Karpas-422 (cell line): ENCODE measurements around the gene OR51I1. TPM values are rescaled to one million over a fixed set of nuclear protein-coding genes. Genes with fewer than 3 reads are reported as not detected.

Experiments used
- DNase-seq: peaks from one replicate; pipeline ENCODE4 v3.0.0-alpha.2; 2015
- H2AFZ ChIP-seq: fragments of 200-600 bp; sonication (generic); 2 replicates; pipeline ENCODE4 v1.6.1; 2014; ENCODE audit warnings: antibody characterized with exemption, low read length, mixed read lengths
- H3K27ac ChIP-seq: fragments of 200-600 bp; sonication (generic); 2 replicates; pipeline ENCODE4 v1.5.1; 2014; ENCODE audit warnings: mild to moderate bottlenecking, low read length, moderate library complexity
- H3K27me3 ChIP-seq: fragments of 200-600 bp; sonication (generic); 2 replicates; pipeline ENCODE4 v1.6.1; 2014; ENCODE audit warnings: low read length, mixed read lengths
- H3K36me3 ChIP-seq: fragments of 200-600 bp; sonication (generic); 2 replicates; pipeline ENCODE4 v1.6.1; 2014; ENCODE audit warnings: low read length, mixed read lengths; ENCODE audit not compliant: insufficient read depth
- H3K4me1 ChIP-seq: fragments of 200-600 bp; sonication (generic); 2 replicates; pipeline ENCODE4 v1.6.1; 2014; ENCODE audit warnings: mild to moderate bottlenecking, low read length, mixed read lengths
- H3K4me2 ChIP-seq: fragments of 200-600 bp; sonication (generic); 2 replicates; pipeline ENCODE4 v1.6.1; 2014; ENCODE audit warnings: low read length, low read depth, mild to moderate bottlenecking; ENCODE audit not compliant: poor library complexity, severe bottlenecking
- H3K4me3 ChIP-seq: fragments of 200-600 bp; sonication (generic); 2 replicates; pipeline ENCODE4 v1.5.1; 2014; ENCODE audit warnings: mild to moderate bottlenecking, antibody characterized with exemption, low read length, mixed read lengths
- H3K79me2 ChIP-seq: fragments of 200-600 bp; sonication (generic); 2 replicates; pipeline ENCODE4 v1.6.1; 2014; ENCODE audit warnings: mild to moderate bottlenecking, low read length, mixed read lengths
- H3K9ac ChIP-seq: fragments of 200-600 bp; sonication (generic); 2 replicates; pipeline ENCODE4 v1.6.0; 2014; ENCODE audit warnings: low read length
- H3K9me2 ChIP-seq: fragments of 200-600 bp; sonication (generic), shearing (Covaris generic); replicated peaks from 2 replicates; pipeline ENCODE4 v1.6.0; 2014; ENCODE audit warnings: mild to moderate bottlenecking, low read length, moderate library complexity; ENCODE audit not compliant: insufficient read depth
- H3K9me3 ChIP-seq: fragments of 300-700, 200-600 bp; sonication (generic); 2 replicates; pipeline ENCODE4 v1.6.1; 2014; ENCODE audit warnings: low read length, mixed read lengths
- H4K20me1 ChIP-seq: fragments of 200-600 bp; sonication (generic); 2 replicates; pipeline ENCODE4 v1.6.1; 2014; ENCODE audit warnings: mild to moderate bottlenecking, antibody characterized with exemption, low read length, low read depth; ENCODE audit not compliant: insufficient read depth
- total RNA-seq: library from RNA; depleted of rRNA; stranded (reverse); fragments of >200 nt; shearing (Covaris generic); gene quantifications from 2 replicates; pipeline ENCODE4 v1.2.3, GENCODE V29; 2014; ENCODE audit warnings: low replicate concordance; rRNA removed

Gene OR51I1, protein sequence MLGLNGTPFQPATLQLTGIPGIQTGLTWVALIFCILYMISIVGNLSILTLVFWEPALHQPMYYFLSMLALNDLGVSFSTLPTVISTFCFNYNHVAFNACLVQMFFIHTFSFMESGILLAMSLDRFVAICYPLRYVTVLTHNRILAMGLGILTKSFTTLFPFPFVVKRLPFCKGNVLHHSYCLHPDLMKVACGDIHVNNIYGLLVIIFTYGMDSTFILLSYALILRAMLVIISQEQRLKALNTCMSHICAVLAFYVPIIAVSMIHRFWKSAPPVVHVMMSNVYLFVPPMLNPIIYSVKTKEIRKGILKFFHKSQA
- total RNA-seq = not detected in 2 replicates

DNA sequence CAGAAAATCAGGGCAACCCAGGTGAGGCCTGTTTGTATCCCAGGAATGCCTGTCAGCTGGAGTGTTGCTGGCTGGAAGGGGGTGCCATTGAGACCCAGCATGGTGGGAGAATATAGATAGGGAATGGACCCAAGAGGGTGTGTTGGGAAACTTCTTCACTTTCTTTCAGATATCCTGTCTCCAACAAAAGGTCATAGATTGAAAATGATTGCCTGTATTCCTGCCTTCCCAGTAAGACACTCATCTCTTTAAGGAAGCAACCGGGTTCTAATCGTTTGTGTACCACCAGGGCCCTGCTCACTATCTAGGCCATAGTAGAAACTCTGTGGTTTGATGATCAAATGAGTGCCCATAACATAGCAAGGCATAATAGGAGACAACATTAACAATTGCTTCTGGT lies at the start of gene OR51I1:
TSS of gene OR51I1 (minus strand) at position 101 of the 400 bp plus-strand sequence. CDS start at position 101, 0 bp downstream.
- no peaks in the 10 kb centered on the region for H3K27me3 ChIP-seq
- H3K36me3 ChIP-seq = no peaks in the 10 kb centered on the region
- no peaks in the 10 kb centered on the region for H3K9me2 ChIP-seq
- H3K27ac ChIP-seq = no peak within 1 kb of the TSS
- H3K4me1 ChIP-seq = no peaks in the 10 kb centered on the region
- no peaks in the 10 kb centered on the region for H3K9me3 ChIP-seq
- no peak within 1 kb of the TSS for H3K4me2 ChIP-seq
- H4K20me1 ChIP-seq = no peaks in the 10 kb centered on the region
- H2AFZ ChIP-seq = no peak within 1 kb of the TSS
- no peak within 1 kb of the TSS for H3K9ac ChIP-seq
- H3K4me3 ChIP-seq = no peak within 1 kb of the TSS
- DNase-seq = no peak
- H3K79me2 ChIP-seq = no peaks in the 10 kb centered on the region

GRCh38 chr11:5489576-5490357 lies 48.5 kb upstream of the OR51I1 start:
- Histone ChIP-seq H3K79me2 (no peaks in the 10 kb centered on the region), H3K36me3 (no peaks in the 10 kb centered on the region), H3K4me1 (no peaks in the 10 kb centered on the region), H4K20me1 (no peaks in the 10 kb centered on the region), H3K27ac (no peak overlapping the region), H3K9me2 (no peaks in the 10 kb centered on the region), H3K9ac (no peak overlapping the region), H3K4me3 (no peak overlapping the region), H3K9me3 (no peaks in the 10 kb centered on the region), H3K4me2 (no peak overlapping the region), H3K27me3 (no peaks in the 10 kb centered on the region), H2AFZ (no peak overlapping the region)
- no peak for DNase-seq

DNA sequence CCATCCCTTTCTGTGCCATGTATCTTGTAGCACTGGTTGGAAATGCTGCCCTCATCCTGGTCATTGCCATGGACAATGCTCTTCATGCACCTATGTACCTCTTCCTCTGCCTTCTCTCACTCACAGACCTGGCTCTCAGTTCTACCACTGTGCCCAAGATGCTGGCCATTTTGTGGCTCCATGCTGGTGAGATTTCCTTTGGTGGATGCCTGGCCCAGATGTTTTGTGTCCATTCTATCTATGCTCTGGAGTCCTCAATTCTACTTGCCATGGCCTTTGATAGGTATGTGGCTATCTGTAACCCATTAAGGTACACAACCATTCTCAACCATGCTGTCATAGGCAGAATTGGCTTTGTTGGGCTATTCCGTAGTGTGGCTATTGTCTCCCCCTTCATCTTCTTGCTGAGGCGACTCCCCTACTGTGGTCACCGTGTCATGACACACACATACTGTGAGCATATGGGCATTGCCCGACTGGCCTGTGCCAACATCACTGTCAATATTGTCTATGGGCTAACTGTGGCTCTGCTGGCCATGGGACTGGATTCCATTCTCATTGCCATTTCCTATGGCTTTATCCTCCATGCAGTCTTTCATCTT lies 47.6 kb upstream of the OR51I1 start:
- Histone ChIP-seq H3K36me3 (no peaks in the 10 kb centered on the region), H3K27ac (no peak overlapping the region), H4K20me1 (no peaks in the 10 kb centered on the region), H2AFZ (no peak overlapping the region), H3K9me3 (no peaks in the 10 kb centered on the region), H3K4me1 (no peaks in the 10 kb centered on the region), H3K9me2 (no peaks in the 10 kb centered on the region), H3K9ac (no peak overlapping the region), H3K79me2 (no peaks in the 10 kb centered on the region), H3K4me3 (no peak overlapping the region), H3K27me3 (no peaks in the 10 kb centered on the region), H3K4me2 (no peak overlapping the region)
- DNase-seq = no peak

- Histone ChIP-seq H3K4me1 (no peaks in the 10 kb centered on the region), H3K27me3 (no peaks in the 10 kb centered on the region), H4K20me1 (no peaks in the 10 kb centered on the region), H3K27ac (no peak within 1 kb of the TSS), H3K9ac (no peak within 1 kb of the TSS), H3K79me2 (no peaks in the 10 kb centered on the region), H3K9me3 (no peaks in the 10 kb centered on the region), H3K36me3 (no peaks in the 10 kb centered on the region), H3K4me2 (no peak within 1 kb of the TSS), H3K9me2 (no peaks in the 10 kb centered on the region), H3K4me3 (no peak within 1 kb of the TSS), H2AFZ (no peak within 1 kb of the TSS)
- DNase-seq = no peak
These were observed 47.1 kb upstream of the OR51I1 start, which contains the start of gene OR52D1 for GRCh38 chr11:5488385-5488784. Gene OR52D1 (plus strand): TSS chr11:5488685. CDS start chr11:5488707, 22 bp downstream.

DNA sequence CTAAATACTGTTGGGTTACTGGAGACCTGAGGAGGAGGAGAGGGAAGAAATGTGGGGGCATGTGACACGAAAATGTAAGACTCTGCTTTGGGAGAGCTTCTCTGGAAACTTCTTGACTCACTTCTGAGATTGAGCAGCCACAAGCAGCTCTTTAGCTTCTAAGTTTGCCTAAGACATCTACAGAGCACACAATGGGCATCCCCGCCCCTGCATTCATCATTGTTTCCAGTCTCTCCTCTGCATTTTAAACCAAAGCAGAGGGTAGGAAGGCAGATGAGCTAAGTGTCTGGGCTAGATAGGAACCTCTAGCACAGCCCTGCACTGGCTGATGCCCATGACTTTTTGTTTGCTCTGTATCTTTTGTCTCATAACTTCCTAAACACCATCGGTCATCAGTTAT lies 45.1 kb upstream of the OR51I1 start:
- no peak for DNase-seq
- H3K9ac ChIP-seq = no peak overlapping the region
- H3K9me2 ChIP-seq = no peaks in the 10 kb centered on the region
- H4K20me1 ChIP-seq = no peaks in the 10 kb centered on the region
- H3K9me3 ChIP-seq = no peaks in the 10 kb centered on the region
- H3K27me3 ChIP-seq = no peaks in the 10 kb centered on the region
- H3K4me2 ChIP-seq = no peak overlapping the region
- H3K4me1 ChIP-seq = no peaks in the 10 kb centered on the region
- no peak overlapping the region for H3K27ac ChIP-seq
- no peak overlapping the region for H3K4me3 ChIP-seq
- no peaks in the 10 kb centered on the region for H3K36me3 ChIP-seq
- H3K79me2 ChIP-seq = no peaks in the 10 kb centered on the region
- no peak overlapping the region for H2AFZ ChIP-seq

- no peaks in the 10 kb centered on the region for H4K20me1 ChIP-seq
These were observed 44.7 kb upstream of the OR51I1 start for GRCh38 chr11:5486003-5486402.

DNA sequence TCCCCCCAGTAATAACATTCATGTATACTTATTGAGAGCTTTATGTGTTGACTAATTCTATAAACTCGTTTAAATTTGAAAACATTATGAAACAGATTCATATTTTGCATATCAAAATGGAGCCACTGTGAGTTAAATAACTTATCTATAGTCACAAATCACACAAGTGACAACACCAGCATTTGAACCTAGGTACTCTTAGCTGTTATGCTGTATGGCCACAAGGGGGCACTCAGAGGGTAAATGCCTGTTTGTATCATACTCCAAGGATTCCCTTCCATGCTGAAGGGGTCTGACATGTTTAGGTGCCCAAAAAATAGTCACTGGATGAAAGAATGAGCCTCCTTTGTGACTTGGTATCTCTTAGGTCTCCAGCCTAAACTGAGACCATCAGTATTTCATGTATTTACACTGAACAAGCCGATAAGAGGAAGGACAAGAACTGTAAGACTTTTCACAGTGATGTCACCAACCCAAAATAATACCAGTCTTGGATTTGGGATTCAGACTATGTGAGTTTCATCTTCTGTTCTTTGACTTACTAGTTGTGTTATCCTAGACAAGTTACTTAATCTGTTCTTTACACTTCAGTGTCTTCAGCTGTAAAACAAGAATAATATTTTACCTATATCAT lies 35.0 kb upstream of the OR51I1 start:
- no peaks in the 10 kb centered on the region for H3K9me2 ChIP-seq
- H3K4me3 ChIP-seq = no peak overlapping the region
- H3K36me3 ChIP-seq = no peaks in the 10 kb centered on the region
- H3K4me2 ChIP-seq = no peak overlapping the region
- H4K20me1 ChIP-seq = no peaks in the 10 kb centered on the region
- no peaks in the 10 kb centered on the region for H3K27me3 ChIP-seq
- no peak overlapping the region for H3K27ac ChIP-seq
- no peaks in the 10 kb centered on the region for H3K4me1 ChIP-seq
- H3K9ac ChIP-seq = no peak overlapping the region
- DNase-seq = peak; percentile 70
- H3K9me3 ChIP-seq = no peaks in the 10 kb centered on the region
- H2AFZ ChIP-seq = no peak overlapping the region
- no peaks in the 10 kb centered on the region for H3K79me2 ChIP-seq

More at GRCh38 chr11:5486003-5486402, 44.7 kb upstream of the OR51I1 start:
- no peak for DNase-seq
- Histone ChIP-seq H3K4me2 (no peak overlapping the region), H3K36me3 (no peaks in the 10 kb centered on the region), H3K4me3 (no peak overlapping the region), H3K9ac (no peak overlapping the region), H2AFZ (no peak overlapping the region), H3K79me2 (no peaks in the 10 kb centered on the region), H3K9me3 (no peaks in the 10 kb centered on the region), H3K4me1 (no peaks in the 10 kb centered on the region), H3K9me2 (no peaks in the 10 kb centered on the region), H3K27ac (no peak overlapping the region), H3K27me3 (no peaks in the 10 kb centered on the region)

- no peak overlapping the region for H3K27ac ChIP-seq
- no peaks in the 10 kb centered on the region for H4K20me1 ChIP-seq
- DNase-seq = no peak
- no peaks in the 10 kb centered on the region for H3K4me1 ChIP-seq
- H3K4me2 ChIP-seq = no peak overlapping the region
- no peak overlapping the region for H2AFZ ChIP-seq
- H3K36me3 ChIP-seq = no peaks in the 10 kb centered on the region
- H3K9ac ChIP-seq = no peak overlapping the region
- no peaks in the 10 kb centered on the region for H3K9me3 ChIP-seq
- H3K9me2 ChIP-seq = no peaks in the 10 kb centered on the region
- no peaks in the 10 kb centered on the region for H3K79me2 ChIP-seq
- H3K4me3 ChIP-seq = no peak overlapping the region
- no peaks in the 10 kb centered on the region for H3K27me3 ChIP-seq
These were observed 32.6 kb upstream of the OR51I1 start for GRCh38 chr11:5473921-5474320.
